Endometrial microvascular endothelial cells (primary cell): ENCODE data around the gene ABCA4. TPM values are rescaled to one million over a fixed set of nuclear protein-coding genes. Genes with fewer than 3 reads are reported as not detected.
"Not testable (repeated sequence)": the region's sequence is repeated elsewhere in the genome, so short reads cannot be mapped to it uniquely, and the experiment has no call there.

Source experiments
- in situ Hi-C: cut with HindIII; loops from 2 replicates; pipeline ENCODE4 v1.10.0; 2017; ENCODE audit warnings: low sequenced_read_pairs, low pct_unique_long_range_greater_than_20kb; ENCODE audit errors: inconsistent ontology term
- total RNA-seq: library from RNA; depleted of rRNA; stranded (reverse); fragments of >200 nt; gene quantifications from one replicate; pipeline ENCODE4 v1.2.3, GENCODE V29; 2015; ENCODE audit errors: inconsistent ontology term

Gene ABCA4
- total RNA-seq: 0.09 TPM

DNA sequence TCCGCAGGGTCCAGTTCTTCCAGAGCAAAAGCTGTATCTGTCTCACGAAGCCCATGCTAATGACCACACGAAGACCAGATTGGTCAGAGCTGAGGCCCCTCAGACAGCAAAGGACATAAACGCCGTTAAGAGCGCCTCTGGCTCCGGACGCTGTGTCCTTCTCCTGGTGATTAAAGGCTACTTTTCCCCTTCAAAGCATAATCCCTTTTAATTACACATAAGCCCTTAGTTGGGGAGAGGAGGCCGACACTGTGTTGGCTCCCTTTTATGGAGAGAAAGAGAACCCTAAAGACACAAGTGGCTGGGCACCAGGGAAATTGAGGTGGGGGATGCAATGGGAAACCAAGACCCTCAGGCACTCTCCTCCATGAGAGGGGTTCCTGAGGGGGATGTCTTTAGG is at the start of gene ABCA4:
TSS of gene ABCA4 (minus strand) at position 158 of the 400 bp plus-strand sequence. CDS start at position 55, 103 bp downstream.
- in situ Hi-C loops: no loop called here

DNA sequence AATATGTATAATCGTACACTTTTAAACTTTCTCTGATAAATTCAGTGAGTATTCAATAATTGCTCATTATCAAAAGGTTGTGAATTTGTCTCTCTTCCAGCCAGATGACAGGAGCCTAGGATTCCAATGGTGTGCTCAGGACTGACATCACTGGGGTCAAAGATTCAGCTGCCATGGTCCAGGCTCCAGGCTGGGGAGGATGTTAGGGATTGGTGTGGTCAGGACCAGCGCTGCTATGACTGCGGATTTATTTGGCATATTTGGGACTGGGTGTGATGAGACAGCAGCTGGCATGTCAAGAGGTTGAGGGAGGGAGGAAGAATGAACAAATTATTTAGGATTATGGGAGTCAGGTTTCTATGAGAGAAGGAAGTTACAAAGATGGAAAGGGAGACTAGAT is 48.2 kb upstream of the ABCA4 start:
- in situ Hi-C loops: no loop called here

DNA sequence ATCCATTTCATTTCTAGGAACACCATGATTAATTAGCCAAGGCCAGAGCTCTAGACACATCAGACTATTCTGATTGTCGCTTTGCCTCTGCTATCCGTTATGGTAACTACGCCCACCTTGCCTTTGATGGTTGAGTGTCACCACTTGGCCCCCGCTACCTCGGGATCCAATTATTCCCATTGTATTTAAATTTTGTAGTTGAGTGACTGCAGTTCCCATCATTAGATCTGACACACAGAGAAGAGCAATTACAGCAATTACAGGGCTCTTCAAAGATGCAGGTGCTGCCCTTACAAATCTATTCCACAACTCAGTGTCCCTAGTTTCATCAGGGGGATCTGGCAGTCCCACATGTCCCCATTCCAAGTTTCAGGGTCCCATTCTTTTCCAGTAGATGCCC is 44.9 kb upstream of the ABCA4 start:
- in situ Hi-C loops: no loop called here

DNA sequence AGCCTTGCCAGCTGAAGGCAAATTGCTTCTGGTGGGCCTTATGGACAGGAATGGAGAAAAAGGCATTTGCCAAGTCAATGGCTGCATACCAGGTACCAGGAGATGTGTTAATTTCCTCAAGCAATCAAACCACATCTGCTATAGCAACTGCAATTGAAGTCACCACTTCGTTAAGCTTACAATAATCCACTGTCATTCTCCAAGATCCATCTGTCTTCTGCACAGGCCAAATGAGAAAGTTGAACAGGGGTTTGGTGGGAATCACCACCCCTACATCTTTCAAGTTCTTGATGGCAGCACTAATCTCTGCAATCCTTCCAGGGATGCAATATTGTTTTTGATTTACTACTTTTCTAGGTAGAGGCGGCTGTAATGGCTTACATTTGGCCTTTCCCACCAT is 43.9 kb upstream of the ABCA4 start:
- in situ Hi-C loops: not testable (repeated sequence)

DNA sequence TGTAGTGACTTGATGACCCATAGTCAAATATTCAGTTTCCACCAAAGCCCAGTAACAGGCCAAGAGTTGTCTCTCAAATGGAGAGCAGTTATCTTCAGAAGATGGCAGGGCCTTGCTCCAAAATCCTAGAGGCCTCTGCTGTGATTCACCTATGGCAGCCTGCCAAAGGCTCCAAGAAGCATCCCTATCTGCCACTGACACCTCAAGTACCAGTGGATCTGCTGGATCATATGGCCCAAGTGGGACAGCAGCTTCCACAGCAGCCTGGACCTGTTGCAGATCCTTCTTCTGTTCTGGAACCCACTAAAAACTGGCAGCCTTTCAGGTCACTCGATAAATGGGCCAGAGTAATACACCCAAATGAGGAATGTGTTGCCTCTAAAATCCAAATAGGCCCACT is 43.2 kb upstream of the ABCA4 start:
- in situ Hi-C loops: not testable (repeated sequence)

DNA sequence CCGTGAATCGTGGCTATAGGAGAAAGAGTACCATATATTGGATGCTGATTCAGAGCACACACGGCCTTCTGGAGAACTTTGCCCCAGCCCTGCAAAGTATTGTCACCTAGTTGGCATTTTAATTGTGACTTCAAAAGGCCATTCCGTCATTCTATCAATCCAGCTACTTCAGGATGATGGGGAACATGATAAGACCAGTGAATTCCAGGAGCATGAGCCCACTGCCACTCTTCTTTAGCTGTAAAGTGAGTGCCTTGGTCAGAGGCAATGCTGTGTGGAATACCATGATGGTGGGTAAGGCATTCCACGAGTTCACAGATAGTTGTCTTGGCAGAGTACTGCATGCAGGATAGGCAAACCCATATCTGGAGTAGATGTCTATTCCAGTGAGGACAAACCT is 42.3 kb upstream of the ABCA4 start:
- in situ Hi-C loops: not testable (repeated sequence)

DNA sequence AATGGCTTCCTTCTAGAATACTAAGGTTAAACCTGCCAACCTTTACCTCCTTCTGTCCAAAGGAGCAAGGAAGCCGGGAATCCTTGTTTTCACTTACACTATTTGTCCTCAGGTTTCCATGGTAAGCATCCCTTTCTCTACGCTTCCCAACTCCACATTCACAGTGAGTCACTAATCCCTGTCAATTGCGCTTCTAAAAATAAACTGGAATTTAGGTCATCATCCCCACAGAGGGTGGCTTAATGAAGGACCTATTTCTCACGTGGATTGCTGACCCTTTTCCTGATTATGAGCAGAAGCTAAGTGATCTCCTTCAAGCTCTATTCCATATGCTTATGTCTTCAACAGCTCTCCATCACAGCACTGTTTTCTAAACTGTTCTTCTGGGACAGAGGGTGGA is 39.9 kb upstream of the ABCA4 start:
- in situ Hi-C loops: no loop called here

DNA sequence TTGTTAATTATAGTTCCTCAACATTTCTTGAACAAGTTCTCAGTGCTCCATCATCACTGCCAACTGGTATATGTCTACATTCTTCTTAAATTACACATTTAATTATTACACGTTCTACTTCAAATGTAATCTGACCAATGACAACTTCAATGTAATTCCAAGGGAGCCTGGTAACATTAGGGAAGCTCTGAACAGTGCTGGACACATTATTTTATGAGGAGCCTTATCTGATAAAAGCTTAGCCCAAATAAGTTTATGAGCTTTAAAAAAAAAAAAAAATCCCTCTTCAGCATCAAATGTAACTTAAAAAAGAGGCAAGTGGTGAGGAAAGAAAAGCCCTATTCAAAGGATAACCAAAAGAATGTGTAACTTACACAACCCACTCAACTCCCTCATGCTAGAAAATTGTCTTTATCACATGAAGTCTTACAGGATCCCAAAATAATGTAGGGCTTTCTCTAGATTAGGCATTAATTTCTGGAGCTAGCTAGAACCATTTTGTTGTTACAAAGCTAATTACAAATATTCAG is 35.2 kb upstream of the ABCA4 start:
- in situ Hi-C loops: no loop called here

DNA sequence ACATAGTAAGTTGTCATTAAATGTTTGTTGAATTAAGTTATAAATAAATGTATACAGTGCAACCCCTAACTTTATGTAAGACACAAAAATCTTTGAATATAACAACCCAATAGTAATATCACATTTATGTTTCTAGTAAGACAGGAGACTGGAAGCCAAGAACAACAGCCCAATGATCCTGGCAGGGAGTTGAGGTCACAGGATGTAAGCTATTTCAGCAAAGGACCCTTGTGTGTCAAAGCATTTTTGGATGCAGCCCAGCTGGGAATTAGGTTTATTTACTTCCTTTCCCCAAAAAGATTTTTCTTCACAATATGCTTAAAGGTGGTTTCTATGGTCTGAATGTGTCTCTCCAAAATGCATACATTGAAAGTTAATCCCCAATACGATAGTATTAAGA is 34.0 kb upstream of the ABCA4 start:
- in situ Hi-C loops: no loop called here

DNA sequence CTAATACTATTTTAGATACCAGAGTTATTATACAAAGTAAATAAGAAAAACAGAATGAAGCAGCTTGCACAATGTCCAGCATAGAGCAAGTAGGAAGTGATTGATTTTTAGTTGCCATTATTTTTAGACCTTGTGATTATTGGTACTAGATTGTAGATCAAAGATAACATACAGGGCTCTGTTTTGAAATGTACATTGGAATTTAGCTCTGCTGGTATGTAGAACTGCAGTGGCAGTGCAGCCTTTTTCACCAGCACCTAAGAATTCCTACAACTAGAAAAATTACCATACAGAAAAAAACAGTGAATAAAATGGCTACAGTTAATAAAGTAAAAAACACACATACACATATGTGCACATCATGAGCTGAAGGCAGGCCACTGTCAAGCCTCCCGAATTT is 32.2 kb upstream of the ABCA4 start:
- in situ Hi-C loops: no loop called here

DNA sequence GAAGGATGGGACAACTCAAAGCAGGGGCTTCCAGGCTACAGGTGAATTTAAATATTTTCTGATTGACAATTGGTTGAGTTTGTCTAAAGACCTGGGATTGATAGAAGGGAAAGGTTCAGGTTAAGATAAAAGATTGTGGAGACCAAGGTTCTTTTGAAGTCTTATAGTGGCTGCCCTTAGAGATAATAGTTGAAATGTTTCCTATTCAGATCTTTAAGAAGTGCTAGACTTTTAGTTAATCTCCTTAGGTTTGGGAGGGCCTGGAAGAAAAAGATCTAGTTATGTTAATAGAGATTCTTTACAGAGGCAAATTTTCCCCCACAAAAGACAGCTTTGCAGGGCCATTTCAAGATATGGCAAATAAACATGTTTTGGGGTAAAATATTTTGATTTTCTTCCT is 28.2 kb upstream of the ABCA4 start:
- in situ Hi-C loops: not testable (repeated sequence)

DNA sequence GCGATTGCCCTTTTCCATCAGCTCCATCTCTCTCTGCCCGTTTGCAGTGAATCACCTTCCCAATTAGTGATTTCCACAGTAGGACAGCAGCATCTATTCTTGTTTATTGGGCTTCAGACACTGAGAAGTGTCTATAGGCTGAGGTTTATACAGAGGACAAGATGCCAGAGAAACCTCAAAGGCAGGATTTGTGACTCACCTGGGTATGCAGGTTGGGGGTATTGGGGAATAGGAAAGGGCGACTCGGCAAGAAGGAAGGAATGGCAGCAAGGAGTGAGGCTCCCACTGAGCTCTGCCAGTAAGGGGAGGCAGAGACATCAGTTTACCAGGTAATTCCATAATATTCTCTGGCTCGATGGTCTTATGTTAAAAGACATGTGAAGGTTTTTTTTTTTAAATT is 25.3 kb upstream of the ABCA4 start:
- in situ Hi-C loops: no loop called here

DNA sequence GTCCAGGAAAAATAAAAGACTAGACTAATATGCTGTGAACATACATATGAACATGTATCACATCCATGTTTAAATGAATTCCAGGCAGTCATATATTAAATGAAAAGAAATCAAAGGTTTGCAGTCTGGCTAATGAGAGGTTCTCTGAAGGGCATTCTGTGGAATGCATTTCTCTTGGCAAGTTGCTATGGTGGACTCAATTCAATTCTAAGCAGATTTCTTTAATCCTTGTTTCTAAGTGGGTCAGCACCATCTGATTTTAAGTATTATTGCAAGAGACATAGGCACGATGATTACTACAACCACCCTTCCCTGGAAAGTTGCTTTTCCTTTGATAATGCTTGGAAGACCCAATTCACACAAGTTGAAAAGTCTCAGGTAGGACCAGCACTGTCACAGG is 23.9 kb upstream of the ABCA4 start:
- in situ Hi-C loops: no loop called here

DNA sequence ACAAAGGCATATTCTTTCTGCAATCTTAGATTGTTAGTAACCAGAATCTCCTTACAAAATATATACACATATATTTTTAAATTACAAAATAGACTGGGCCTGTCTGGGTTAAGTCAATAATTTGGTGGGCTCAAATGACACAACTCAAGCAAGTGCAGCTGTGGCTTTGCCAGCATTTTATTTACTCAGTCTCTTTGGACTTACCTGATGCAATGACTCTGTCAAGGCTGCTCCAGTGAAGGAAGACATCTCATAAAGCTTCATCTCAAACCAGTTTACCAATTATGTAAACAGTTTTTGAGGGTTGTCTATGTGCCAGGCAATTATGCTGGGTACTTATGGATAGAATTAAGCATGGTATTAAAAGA is 22.8 kb upstream of the ABCA4 start:
- in situ Hi-C loops: no loop called here

DNA sequence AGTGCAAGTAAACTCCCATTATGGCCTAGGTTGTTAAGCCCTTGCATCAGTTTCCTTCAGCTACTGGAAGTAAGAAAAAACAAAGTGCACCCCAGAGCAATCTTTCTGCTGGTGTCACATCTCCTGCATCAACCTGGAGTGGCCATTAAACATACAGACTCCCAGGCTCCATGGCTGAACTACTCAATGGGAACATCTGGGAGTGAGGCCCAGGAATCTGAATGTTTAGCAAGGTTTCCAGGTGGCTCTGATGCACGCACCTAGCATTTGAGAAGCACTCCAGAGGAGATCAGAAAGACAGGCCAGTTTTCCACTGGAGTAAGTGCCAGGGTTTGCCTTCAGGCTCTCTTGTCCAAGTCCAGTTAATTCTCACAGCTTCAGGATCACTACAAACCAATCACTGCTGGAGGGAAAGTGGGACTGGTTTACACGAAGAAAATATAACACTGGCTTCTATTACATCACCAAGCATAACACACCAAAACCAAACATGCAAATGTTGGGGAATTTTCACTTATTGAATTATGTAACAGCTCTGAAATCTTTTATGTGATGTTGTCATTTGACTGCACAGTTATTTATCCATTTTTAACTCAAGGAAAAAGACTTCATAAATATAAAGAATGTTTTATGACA is 22.3 kb upstream of the ABCA4 start:
- in situ Hi-C loops: no loop called here

DNA sequence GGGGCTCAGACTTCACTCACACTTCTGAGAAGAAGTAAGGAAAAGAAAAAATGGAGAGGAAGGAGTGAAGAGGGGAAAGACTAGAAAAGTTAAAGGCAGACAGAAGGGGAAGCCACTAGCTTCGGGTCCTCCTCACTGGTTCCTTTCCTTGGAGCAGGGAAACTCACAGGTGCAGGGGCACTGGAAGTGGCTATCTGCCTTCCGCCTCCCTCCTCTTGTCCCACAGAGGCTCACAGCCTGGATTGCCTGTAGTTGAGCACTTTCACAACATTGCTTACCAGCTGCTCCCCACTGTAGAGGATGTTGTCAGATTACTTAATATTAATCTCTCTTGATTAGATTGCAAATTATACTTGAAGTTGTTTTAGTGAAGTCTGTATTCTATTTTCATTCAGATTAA is 21.6 kb upstream of the ABCA4 start:
- in situ Hi-C loops: no loop called here

DNA sequence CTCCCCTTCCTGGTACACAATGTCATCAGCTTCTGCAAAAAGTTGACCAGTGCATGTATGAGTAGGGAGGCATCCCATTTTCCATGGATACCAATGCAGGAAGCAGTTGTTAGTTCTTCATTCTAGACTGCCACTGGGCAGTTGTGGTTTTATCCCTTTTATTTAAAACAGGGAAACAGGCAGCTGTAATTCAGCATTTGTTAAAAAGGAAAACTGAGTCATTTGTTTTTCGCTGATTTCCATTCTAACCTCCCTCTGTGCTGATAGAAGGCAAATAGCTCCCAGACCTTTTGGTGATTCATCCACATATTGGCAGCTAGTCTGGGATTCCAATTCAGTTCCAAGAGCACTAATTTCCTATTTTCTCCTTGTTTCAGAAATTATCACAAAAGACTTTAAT is 21.1 kb upstream of the ABCA4 start:
- in situ Hi-C loops: no loop called here

DNA sequence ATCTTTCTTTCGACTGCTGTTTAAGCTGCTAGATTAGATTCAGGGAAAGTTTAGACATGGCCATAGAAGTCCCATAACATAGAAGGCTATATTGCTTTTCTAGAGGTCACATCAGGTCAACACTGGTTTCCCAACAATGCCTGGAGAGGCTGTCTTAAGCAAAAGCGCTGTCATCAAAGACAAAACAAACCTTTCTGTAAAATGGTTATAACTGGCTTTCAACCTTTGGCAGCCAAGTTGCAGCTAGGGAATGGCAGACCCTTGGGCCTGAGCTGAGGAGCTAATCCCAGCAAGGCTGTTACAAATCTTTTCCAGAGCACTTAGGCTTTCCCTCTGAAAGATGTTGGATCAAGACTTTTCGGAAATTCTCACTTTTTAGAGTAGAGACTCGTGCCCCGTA is 11.2 kb upstream of the ABCA4 start:
- in situ Hi-C loops: no loop called here

DNA sequence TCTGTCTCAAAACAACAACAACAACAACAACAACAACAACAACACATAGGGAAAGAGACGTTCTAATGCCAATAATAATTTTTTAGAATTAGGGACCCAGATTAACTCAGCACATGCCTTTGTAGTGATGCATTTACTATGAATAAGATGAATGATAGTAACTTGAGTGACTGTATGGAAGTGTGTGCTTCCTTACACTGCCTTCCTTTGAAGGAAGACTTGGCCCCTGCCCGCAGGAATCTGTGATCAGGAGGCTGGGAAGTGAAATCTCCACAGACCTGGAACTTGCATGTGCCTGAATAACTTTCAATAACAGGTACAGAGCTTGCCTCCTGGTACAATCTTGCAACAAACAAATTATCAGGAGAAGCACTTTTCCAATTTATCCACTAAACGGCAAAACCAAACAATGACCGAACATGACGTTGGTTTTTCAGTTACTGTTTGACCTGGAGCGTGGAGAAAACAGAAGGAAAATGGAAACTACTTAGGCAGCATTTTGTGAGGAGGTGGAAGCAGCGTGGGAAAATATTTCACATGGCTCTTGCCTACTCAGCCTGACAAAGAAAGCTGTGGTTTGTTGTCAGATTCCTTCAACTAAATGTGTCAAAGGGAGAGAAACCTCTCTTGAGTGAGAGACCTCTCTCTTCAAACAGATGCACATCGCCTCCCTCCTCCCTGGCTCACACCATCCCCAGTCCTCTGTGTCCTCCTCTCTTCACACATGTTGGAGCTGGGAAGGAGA is 10.1 kb upstream of the ABCA4 start:
- in situ Hi-C loops: no loop called here

DNA sequence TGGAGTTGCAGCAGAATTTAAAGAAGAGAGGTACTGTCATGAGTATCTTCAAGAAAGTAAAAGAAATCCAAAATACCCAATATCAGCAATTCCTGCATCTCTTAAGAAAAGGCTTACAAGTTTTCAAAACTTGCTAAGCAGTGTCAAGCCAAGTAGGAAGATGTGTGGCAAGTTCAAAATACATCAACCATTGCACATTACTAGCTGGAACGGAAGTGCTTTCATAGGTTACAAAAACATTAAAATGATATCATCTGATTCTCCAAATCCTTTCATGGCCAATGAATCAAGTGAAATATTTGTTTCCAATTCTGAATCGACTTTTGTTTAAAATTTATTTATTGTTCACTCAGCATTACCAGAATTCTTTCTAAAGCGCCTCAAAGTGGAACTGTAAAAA is 5.7 kb upstream of the ABCA4 start:
- in situ Hi-C loops: no loop called here
